Measurements from ENCODE around the gene PLCL2.

DNA sequence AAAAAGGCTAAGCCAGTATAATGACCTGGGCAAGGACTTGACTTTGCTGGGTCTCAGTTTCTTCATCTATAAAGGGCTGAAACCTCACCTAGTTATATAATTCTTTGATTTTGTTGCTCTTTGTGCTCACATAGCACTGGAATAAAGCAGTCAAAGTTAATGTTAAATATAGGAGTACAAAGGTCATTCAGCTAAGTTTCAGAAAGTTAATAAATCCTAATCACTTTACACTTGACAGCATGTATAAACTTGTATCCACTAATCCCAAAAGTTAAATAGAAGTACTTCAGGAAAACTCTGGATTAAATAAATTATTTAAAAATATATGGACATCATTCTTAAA is 33.9 kb downstream of the PLCL2 start:
- no peak for TF ChIP-seq CTCF (IDR thresholded peaks at IDR 0.05; ENCODE audit: low read length)
- no peak for TF ChIP-seq EZH2 (optimal IDR thresholded peaks at IDR 0.05; ENCODE audit: low read depth, low read length)
- TF ChIP-seq EZH2phosphoT487 (IDR thresholded peaks at IDR 0.05; ENCODE audit: low read length) = no peak
